Kidney (tissue), 14 donors: ENCODE data around the gene PDE1A. TPM values are rescaled to one million over a fixed set of nuclear protein-coding genes. Genes with fewer than 3 reads are reported as not detected.

Experiments
- DNase-seq, 5 donors: peaks; one replicate each; pipeline ENCODE4 v3.0.0-alpha.2; 2013 to 2020
- FAIRE-seq: peaks from 2 replicates; lab custom pipeline; 2012; peaks lifted over from hg19 to GRCh38; lab: Jason Lieb, UNC
- H3K27ac ChIP-seq, 2 donors: one replicate each; pipeline ENCODE4 v1.7.0; 2013; ENCODE audit warnings: low read depth in 2 of 2, low read length in 2 of 2, inconsistent platforms in 1 of 2
- H3K27me3 ChIP-seq: one replicate; pipeline ENCODE4 v1.7.1; 2013; ENCODE audit warnings: low read length, inconsistent platforms; ENCODE audit not compliant: control insufficient read depth, insufficient read depth
- H3K36me3 ChIP-seq, 3 donors: one replicate each; pipeline versions ENCODE4 v1.7.0 to v1.7.1; 2013; ENCODE audit warnings: low read length in 3 of 3, control low read depth in 1 of 3, inconsistent platforms in 1 of 3; ENCODE audit not compliant: insufficient read depth in 3 of 3, control insufficient read depth in 2 of 3
- H3K4me1 ChIP-seq, 3 donors: one replicate each; pipeline versions ENCODE4 v1.7.0 to v1.7.1; 2013; ENCODE audit warnings: low read length in 3 of 3, inconsistent platforms in 1 of 3, low read depth in 1 of 3; ENCODE audit not compliant: control insufficient read depth in 2 of 3, insufficient read depth in 2 of 3
- H3K4me3 ChIP-seq, 3 donors: one replicate each; pipeline versions ENCODE4 v1.7.0 to v1.8.1; 2013; ENCODE audit warnings: low read length in 3 of 3, control low read depth in 1 of 3, inconsistent platforms in 1 of 3
- H3K9ac ChIP-seq, 3 donors: one replicate each; pipeline versions ENCODE4 v1.7.0 to v1.7.1; 2013; ENCODE audit warnings: low read length in 3 of 3, control low read depth in 1 of 3, inconsistent platforms in 1 of 3
- H3K9me3 ChIP-seq, 3 donors: one replicate each; pipeline versions ENCODE4 v1.7.0 to v1.7.1; 2013; ENCODE audit warnings: low read length in 3 of 3, control low read depth in 1 of 3, inconsistent platforms in 1 of 3; ENCODE audit not compliant: control insufficient read depth in 2 of 3, insufficient read depth in 1 of 3
- intact Hi-C: fragments of 100-400 bp; cut with DNase I; formaldehyde crosslinking; loops from one replicate; pipeline ENCODE4 v1.11.1; 2022
- polyA plus RNA-seq: library from polyadenylated mRNA; stranded (reverse); fragments of 350-450 nt; fragmentation: Illumina TruSeq; extraction: RNeasy Lipid Tissue Mini Kit (QIAGEN cat#74804); gene quantifications from one replicate; pipeline ENCODE4 v1.2.3, GENCODE V29; 2014; ENCODE audit warnings: low read depth, low replicate concordance; ENCODE audit not compliant: insufficient read depth
- total RNA-seq: library from RNA; stranded (reverse); fragmentation: NEBNext Ultra II Directional; extraction: Animal tissue kit (Norgen Biotek cat#: 25700); gene quantifications from one replicate; pipeline ENCODE4 v1.2.1, GENCODE V29; 2021
- TF ChIP-seq, protein P1 (sequence below): IDR thresholded peaks from 3 replicates; pipeline ENCODE4 v1.5.1; 2012; ENCODE audit warnings: mild to moderate bottlenecking, moderate library complexity, borderline replicate concordance; ENCODE audit not compliant: insufficient read depth; ENCODE audit errors: extremely low read depth
- donor health status: control.
- donor health status: control.
- donor health status: control.
- donor health status: control.
- donor health status: control.
- donor health status: DM: yes; HTN: yes; CAD: no.
- donor health status: Normal renal cell carcinoma (clear cell type).

Gene PDE1A
- total and polyA plus RNA-seq, 2 donors from 2014 or later: 40.4 to 70.5 TPM

DNA sequence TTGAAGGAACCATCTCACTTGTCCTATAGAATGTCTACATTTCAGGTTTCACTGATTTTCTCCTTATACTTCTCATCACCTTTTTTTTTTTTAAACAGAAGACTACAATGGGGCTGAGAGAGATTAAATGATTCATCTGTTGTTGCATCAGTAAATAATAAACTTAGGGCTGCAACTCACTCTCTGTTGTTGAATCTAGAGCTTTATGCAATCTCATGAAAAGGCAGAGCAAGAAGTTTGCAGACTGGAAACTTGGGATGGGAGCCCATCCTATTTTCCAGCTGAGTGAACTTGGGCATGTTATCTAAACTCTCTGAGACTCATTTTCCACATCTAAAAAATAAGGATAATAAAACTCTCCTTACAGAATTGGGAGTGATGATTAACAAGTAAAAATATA, 58.4 kb downstream of the PDE1A start:
- Histone ChIP-seq H3K4me1 (peaks cover 0 to 5% (median 0%) of the 10 kb centered on the region in 3 donors), H3K4me3 (no peak overlapping the region), H3K36me3 (no peaks in the 10 kb centered on the region), H3K9me3 (no peaks in the 10 kb centered on the region), H3K9ac (no peak overlapping the region), H3K27me3 (no peaks in the 10 kb centered on the region), H3K27ac (no peak overlapping the region)
- DNase-seq (no peak), FAIRE-seq (no peak)
- TF ChIP-seq, protein P1, sequence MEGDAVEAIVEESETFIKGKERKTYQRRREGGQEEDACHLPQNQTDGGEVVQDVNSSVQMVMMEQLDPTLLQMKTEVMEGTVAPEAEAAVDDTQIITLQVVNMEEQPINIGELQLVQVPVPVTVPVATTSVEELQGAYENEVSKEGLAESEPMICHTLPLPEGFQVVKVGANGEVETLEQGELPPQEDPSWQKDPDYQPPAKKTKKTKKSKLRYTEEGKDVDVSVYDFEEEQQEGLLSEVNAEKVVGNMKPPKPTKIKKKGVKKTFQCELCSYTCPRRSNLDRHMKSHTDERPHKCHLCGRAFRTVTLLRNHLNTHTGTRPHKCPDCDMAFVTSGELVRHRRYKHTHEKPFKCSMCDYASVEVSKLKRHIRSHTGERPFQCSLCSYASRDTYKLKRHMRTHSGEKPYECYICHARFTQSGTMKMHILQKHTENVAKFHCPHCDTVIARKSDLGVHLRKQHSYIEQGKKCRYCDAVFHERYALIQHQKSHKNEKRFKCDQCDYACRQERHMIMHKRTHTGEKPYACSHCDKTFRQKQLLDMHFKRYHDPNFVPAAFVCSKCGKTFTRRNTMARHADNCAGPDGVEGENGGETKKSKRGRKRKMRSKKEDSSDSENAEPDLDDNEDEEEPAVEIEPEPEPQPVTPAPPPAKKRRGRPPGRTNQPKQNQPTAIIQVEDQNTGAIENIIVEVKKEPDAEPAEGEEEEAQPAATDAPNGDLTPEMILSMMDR: no peak
- intact Hi-C loops: no loop called here

- intact Hi-C loops: no loop called here
- Histone ChIP-seq H3K4me3 (no peak overlapping the region), H3K9ac (no peak overlapping the region), H3K27ac (no peak overlapping the region), H3K9me3 (no peaks in the 10 kb centered on the region), H3K27me3 (no peaks in the 10 kb centered on the region), H3K4me1 (no peaks in the 10 kb centered on the region), H3K36me3 (no peaks in the 10 kb centered on the region)
- FAIRE-seq (no peak), DNase-seq (no peak)
- TF ChIP-seq, protein P1: no peak
Observed at GRCh38 chr2:182367401-182367800, 59.4 kb downstream of the PDE1A start.

DNA sequence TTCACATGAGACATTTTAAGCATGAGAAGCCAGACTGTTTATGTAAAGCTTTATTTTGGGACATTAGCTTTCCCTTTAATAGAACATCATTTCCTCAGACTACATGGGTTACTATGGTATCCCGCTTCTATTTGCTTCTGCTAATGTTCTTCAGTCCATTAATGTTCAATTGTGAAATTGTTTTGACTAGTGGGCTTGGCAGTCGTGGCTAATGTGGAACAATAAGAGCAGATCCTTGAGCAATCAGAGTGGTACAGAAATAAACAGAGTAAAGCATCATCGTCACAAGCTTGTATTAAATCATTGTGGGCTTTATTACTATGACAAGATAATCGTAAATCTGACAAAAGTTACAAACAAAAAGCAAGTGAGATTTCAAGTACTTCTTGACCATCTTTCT, 60.2 kb downstream of the PDE1A start:
- FAIRE-seq: no peak
- Histone ChIP-seq H3K9ac (no peak overlapping the region), H3K4me1 (no peaks in the 10 kb centered on the region), H3K27me3 (no peaks in the 10 kb centered on the region), H3K36me3 (no peaks in the 10 kb centered on the region), H3K9me3 (no peaks in the 10 kb centered on the region), H3K4me3 (no peak overlapping the region), H3K27ac (no peak overlapping the region)
- DNase-seq: no peak
- intact Hi-C loops: no loop called here
- TF ChIP-seq, protein P1: no peak

DNA sequence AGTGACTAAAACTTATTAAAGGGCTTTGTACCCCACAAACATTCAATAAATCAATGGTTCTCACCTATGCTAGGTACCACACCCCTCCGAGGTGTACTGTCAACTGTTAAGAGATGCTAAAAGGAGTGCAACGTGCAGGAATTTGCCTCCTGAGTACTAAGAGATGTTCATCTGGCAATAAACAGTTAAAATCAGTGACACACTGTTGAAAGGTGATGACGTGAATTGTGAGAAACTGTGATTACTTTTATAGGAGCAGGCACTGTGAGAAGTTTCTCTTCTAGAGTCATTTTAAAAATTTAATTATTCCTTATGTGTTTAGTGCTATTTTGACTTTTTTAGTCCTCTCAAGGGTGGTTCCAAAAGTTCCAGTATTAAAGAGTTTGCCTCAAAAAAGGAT, 61.0 kb downstream of the PDE1A start:
- Histone ChIP-seq H3K4me3 (no peak overlapping the region), H3K36me3 (no peaks in the 10 kb centered on the region), H3K9ac (no peak overlapping the region), H3K4me1 (peaks cover 0 to 2% (median 0%) of the 10 kb centered on the region in 3 donors), H3K27me3 (no peaks in the 10 kb centered on the region), H3K27ac (no peak overlapping the region), H3K9me3 (no peaks in the 10 kb centered on the region)
- DNase-seq (no peak), FAIRE-seq (no peak)
- intact Hi-C loops: no loop called here
- TF ChIP-seq, protein P1: no peak
